ENCODE results near the gene TMOD3. TPM values are rescaled to one million over a fixed set of nuclear protein-coding genes. Genes with fewer than 3 reads are reported as not detected.

TMOD3 gene
- polyA plus RNA-seq, 2 of the 4 experiments (the other 2 are of a cell fraction), result 57.5 to 111 TPM

DNA sequence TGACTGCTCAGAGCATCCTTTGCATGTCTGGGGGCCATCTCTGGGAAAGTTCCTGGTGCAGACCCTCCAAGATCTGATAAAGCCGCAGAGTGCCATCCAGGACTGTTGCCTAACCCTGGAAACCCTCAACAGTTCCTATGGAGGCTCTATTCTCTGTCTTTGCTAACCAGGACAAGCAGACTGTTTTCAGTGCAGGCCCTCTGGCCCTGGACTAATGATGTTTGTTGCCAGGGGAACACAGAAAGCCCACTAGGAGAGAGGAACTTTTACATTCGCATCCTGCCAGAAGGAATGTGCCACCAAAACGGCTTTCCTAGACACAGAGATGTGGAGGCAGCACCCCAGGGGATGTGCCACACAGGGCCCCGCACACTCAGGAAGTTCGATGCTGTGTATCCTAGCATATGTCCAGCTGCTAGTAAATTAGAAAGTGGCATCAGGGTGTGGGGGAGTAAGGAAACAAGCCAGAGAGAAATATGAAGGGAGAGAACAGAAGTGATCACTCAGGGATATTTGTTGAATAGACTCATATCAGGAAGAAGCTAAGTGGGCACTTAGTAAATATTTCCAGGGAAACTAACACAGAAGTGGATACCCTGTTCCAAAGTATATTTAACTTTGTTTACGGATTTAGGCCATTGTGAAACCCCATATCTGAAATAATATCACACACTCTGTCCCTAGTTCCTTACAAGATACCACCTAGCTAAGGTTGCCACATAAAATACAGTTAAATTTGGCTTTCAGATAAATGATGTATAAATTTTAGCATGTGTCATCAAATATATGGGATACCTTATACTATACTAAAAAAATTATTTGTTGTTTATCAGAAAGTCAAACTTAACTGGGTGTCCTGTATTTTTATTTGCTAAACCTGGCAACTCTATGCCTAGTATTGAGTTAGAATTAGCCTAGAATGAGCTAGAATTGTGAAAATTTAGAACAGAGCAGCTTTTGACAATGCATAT lies 29.9 kb upstream of the TMOD3 start:
- TF ChIP-seq HMGXB4 (CRISPR knock-in tag; IDR thresholded peaks at IDR 0.05; ENCODE audit: borderline replicate concordance) (no peak), JUN (IDR thresholded peaks at IDR 0.05) (no peak), ZNF302 (CRISPR knock-in tag; IDR thresholded peaks at IDR 0.05) (no peak), MAFK (IDR thresholded peaks at IDR 0.05; ENCODE audit: partially characterized antibody) (peak; percentile 78)
- Histone ChIP-seq H3K4me2 (no peak overlapping the region), H3K27ac (peak overlapping the region; percentile 52 to 71; a peak in 4 of 6 replicates), H3K9me3 (no peaks in the 10 kb centered on the region), H3K4me3 (no peak overlapping the region), H3K4me1 (peaks cover 50% of the 10 kb centered on the region)
- WGBS (ENCODE audit: missing lambda C conversion rate), result 69% methylated on average over 6 of the region's 6 CpGs
- ATAC-seq (no peak), FAIRE-seq (no peak), DNase-seq (ENCODE audit: low read depth in 1 of 2, low spot score in 1 of 2) (no peak)
- ChIA-PET CTCF (interaction anchor here (0.8 to 1.7 kb wide), 12 partner anchors 10 to 150 kb away, joined by 3 to 8 read pairs (median 4); no protein-coding TSS in a partner anchor), POLR2A (no interaction called here)

DNA sequence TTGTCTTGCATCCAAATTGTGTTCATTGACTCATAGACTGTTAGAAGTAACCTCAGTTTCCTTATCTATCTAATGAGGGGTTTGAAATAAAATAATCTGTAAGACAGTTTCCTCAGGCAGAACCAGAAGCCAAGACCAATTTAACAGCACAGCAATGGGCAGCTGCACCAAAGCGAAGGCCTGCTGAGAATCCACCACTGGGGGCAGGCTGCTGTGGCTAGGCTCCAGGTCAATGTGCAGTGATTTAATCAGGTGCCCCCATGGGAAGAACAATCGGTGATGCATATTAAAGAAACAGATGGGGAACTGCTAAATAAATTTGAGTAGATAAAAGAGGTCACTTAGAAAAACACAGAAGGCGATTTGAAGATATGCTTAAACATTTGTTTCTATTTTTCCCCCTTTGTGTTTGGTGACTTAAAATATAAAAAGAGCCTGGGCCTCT lies 28.0 kb upstream of the TMOD3 start:
- Histone ChIP-seq H3K4me2 (no peak overlapping the region), H3K9me3 (no peaks in the 10 kb centered on the region), H3K27ac (peak overlapping the region in 1 of 2 experiments; percentile 30; a peak in 1 of 6 replicates), H3K4me1 (peaks cover 46% of the 10 kb centered on the region), H3K4me3 (no peak overlapping the region)
- DNase-seq (ENCODE audit: low read depth in 1 of 2, low spot score in 1 of 2) (peak; percentile 62 to 69), FAIRE-seq (no peak), ATAC-seq (peak; percentile 77 to 90; a peak in 5 of 6 replicates)
- ChIA-PET CTCF (interaction anchor here (0.8 to 4.6 kb wide), 16 partner anchors 11 to 122 kb away, joined by 3 to 25 read pairs (median 4); no protein-coding TSS in a partner anchor), POLR2A (no interaction called here)
- TF ChIP-seq RAD21 (conservative IDR thresholded peaks at IDR 0.05 in 1 of 2, IDR thresholded peaks at IDR 0.05 in 1 of 2), result peak; percentile 33 to 49; a peak in 3 of 5 replicates
- 0 out of 3 replicates have a peak, but pooled peaks have one; percentile 22 for TF ChIP-seq SMC3 (IDR thresholded peaks at IDR 0.05)
- TF ChIP-seq, protein P1, sequence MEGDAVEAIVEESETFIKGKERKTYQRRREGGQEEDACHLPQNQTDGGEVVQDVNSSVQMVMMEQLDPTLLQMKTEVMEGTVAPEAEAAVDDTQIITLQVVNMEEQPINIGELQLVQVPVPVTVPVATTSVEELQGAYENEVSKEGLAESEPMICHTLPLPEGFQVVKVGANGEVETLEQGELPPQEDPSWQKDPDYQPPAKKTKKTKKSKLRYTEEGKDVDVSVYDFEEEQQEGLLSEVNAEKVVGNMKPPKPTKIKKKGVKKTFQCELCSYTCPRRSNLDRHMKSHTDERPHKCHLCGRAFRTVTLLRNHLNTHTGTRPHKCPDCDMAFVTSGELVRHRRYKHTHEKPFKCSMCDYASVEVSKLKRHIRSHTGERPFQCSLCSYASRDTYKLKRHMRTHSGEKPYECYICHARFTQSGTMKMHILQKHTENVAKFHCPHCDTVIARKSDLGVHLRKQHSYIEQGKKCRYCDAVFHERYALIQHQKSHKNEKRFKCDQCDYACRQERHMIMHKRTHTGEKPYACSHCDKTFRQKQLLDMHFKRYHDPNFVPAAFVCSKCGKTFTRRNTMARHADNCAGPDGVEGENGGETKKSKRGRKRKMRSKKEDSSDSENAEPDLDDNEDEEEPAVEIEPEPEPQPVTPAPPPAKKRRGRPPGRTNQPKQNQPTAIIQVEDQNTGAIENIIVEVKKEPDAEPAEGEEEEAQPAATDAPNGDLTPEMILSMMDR (IDR thresholded peaks at IDR 0.05), result peak; percentile 62
- no peak for TF ChIP-seq RCOR1 (IDR thresholded peaks at IDR 0.05; ENCODE audit: low read depth, low read length)
- 25% methylated on average over 3 of the region's 3 CpGs for WGBS (ENCODE audit: missing lambda C conversion rate)

GRCh38 chr15:51802593-51802992 lies 26.9 kb upstream of the TMOD3 start:
- no peak for ATAC-seq
- DNase-seq (ENCODE audit: low read depth in 1 of 2, low spot score in 1 of 2), result no peak
- 81% methylated on average over 5 of the region's 5 CpGs for WGBS (ENCODE audit: missing lambda C conversion rate)
- H3K4me2 ChIP-seq, result no peak overlapping the region
- no peak for FAIRE-seq
- CTCF ChIA-PET, result interaction anchor here (1.0 to 4.6 kb wide), 11 partner anchors 10 to 153 kb away, joined by 3 to 25 read pairs (median 6); no protein-coding TSS in a partner anchor
- H3K27ac ChIP-seq, result no peak overlapping the region
- no peak for TF ChIP-seq CEBPB (IDR thresholded peaks at IDR 0.05)
- no peak for TF ChIP-seq HES2 (IDR thresholded peaks at IDR 0.05)
- no peak for TF ChIP-seq NFE2L2 (conservative IDR thresholded peaks at IDR 0.05; ENCODE audit: low read length)
- TF ChIP-seq ZSCAN20 (CRISPR knock-in tag; IDR thresholded peaks at IDR 0.05), result no peak
- TF ChIP-seq MAFK (IDR thresholded peaks at IDR 0.05; ENCODE audit: partially characterized antibody), result no peak
- TF ChIP-seq HOXB13 (CRISPR knock-in tag; IDR thresholded peaks at IDR 0.05; ENCODE audit: low read depth), result no peak
- no peak for TF ChIP-seq RARB (CRISPR knock-in tag; IDR thresholded peaks at IDR 0.05)
- TF ChIP-seq FOSB (CRISPR knock-in tag; IDR thresholded peaks at IDR 0.05), result no peak
- no peak for TF ChIP-seq RCOR1 (IDR thresholded peaks at IDR 0.05; ENCODE audit: low read depth, low read length)
- no peak for TF ChIP-seq HEYL (CRISPR knock-in tag; IDR thresholded peaks at IDR 0.05)
- no peak for TF ChIP-seq EHMT2 (IDR thresholded peaks at IDR 0.05; ENCODE audit: low read depth)
- no peak for TF ChIP-seq HDAC2 (IDR thresholded peaks at IDR 0.05)
- TF ChIP-seq PHF8 (IDR thresholded peaks at IDR 0.05; ENCODE audit: borderline replicate concordance, low read depth), result no peak
- POLR2A ChIA-PET, result no interaction called here
- no peak overlapping the region for H3K4me3 ChIP-seq
- no peaks in the 10 kb centered on the region for H3K9me3 ChIP-seq
- H3K4me1 ChIP-seq, result peaks cover 34% of the 10 kb centered on the region
